Cardiac atrium fibroblast (primary cell): Measurements from ENCODE around the gene FUT7. TPM values are rescaled to one million over a fixed set of nuclear protein-coding genes. Genes with fewer than 3 reads are reported as not detected.

Experiments
- total RNA-seq: library from RNA; depleted of rRNA; stranded (reverse); fragments of >200 nt; gene quantifications from 2 replicates; pipeline ENCODE4 v1.2.3, GENCODE V29; 2015

Gene FUT7, protein sequence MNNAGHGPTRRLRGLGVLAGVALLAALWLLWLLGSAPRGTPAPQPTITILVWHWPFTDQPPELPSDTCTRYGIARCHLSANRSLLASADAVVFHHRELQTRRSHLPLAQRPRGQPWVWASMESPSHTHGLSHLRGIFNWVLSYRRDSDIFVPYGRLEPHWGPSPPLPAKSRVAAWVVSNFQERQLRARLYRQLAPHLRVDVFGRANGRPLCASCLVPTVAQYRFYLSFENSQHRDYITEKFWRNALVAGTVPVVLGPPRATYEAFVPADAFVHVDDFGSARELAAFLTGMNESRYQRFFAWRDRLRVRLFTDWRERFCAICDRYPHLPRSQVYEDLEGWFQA
- total RNA-seq: not detected in 2 replicates

DNA sequence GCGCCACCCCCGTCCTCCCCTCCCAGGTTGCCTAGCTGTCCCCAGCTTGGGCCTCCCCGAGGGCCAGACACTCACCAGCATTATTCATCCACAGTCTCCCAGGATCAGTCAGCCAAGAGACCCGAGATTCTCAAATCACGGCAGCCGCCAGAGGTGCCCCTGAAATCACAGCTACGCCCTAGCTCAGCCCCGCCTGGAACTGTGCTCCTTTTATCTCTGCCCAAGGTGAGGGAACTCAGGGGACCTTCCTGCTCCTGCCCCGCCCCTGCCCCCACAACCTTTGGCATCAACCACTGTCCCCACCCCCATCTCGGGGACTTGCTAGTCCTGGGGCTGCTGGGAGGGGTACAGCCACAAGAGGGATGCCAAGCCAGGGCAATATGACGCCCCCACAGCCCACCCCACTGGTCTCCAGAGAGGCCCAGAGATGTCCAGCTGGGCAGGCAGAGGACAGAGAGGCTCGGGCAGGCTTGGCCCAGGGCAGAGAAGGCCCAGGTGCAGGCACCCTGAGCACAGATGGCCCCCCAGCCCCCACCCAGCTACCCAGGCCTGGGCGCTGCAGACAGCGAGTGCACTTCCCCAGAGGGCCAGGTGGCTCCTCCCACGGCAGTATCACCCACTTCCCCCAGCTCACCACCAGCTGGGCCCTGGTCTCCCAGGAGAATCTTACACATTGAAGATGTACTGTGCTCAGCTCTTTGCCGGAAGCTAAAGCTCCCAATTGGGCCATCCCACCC lies at the start of gene FUT7:
Gene FUT7, minus strand, starts transcription at position 185 of the 737 bp plus-strand sequence. Its CDS starts 97 bp downstream, at position 88.

DNA sequence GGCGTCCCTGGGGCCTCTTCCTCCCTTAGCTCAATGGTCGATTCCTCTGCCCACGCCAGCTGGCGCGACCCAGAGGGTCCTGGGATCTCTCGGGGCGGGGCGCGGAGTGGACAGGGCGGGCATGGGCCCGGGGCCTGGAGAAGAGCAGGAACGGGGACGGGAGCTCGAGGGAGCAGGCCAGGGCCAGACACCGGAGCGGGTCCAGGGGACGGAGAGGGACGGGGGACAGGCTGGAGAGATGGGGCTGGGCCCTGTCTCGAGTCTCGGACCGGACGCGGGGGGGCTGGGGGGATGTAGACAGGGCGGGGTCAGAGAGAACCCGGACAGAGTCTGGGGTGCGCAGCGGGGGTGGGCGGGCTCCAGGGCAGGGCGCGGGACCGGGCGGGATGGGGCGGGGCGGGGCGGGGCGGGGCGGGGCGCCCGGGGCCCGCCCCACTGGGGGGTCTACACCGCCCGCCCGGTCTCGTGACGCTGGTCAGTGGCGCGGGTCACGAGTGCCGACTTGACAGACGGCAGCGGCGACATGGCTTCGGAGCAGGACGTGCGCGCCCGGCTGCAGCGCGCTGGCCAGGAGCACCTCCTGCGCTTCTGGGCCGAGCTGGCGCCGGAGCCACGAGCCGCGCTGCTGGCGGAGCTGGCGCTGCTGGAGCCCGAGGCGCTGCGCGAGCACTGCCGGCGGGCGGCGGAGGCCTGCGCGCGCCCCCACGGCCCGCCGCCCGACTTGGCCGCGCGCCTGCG lies 45.3 kb upstream of the FUT7 start, which contains the start of gene UAP1L1:
Gene UAP1L1, plus strand, starts transcription at position 508 of the 738 bp plus-strand sequence. Its CDS starts 16 bp downstream, at position 524.

DNA sequence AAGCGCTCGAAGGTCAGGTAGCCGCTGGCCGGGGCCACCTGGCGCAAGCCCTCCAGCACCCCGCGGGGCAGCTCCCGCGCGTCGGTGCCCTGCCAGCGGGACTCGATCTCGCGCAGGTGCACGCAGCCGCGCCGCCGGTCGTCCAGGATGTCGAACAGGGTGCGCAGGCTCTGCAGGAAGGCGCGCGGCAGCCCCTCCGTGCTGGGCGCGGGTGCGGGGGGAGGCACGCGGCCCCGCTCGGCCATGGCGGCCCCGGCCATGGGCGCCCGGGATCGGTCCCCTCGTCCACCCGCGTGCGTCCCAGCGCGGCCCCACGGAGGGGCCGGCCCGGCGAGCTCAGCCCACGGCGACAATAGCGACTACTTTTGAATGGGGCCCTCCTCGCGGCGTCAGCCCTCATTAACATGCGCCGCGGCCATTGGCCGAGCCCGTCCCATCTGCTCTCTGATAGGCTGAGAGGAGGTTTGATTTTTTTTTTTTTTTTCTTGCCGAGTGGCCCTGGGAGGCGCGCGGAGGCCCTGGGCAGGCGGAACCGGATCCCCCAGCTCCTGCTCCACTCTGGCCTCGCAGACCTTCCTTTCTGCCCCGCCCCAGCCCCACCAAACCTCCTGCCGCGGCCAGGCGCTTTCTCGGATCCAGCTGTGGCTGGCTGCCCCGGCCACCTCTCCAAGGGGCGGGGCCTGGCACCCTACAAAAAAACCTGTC lies 38.5 kb upstream of the FUT7 start, which contains the start of gene SAPCD2:
Gene SAPCD2, minus strand, starts transcription at position 357 of the 705 bp plus-strand sequence. Its CDS starts 97 bp downstream, at position 260.

DNA sequence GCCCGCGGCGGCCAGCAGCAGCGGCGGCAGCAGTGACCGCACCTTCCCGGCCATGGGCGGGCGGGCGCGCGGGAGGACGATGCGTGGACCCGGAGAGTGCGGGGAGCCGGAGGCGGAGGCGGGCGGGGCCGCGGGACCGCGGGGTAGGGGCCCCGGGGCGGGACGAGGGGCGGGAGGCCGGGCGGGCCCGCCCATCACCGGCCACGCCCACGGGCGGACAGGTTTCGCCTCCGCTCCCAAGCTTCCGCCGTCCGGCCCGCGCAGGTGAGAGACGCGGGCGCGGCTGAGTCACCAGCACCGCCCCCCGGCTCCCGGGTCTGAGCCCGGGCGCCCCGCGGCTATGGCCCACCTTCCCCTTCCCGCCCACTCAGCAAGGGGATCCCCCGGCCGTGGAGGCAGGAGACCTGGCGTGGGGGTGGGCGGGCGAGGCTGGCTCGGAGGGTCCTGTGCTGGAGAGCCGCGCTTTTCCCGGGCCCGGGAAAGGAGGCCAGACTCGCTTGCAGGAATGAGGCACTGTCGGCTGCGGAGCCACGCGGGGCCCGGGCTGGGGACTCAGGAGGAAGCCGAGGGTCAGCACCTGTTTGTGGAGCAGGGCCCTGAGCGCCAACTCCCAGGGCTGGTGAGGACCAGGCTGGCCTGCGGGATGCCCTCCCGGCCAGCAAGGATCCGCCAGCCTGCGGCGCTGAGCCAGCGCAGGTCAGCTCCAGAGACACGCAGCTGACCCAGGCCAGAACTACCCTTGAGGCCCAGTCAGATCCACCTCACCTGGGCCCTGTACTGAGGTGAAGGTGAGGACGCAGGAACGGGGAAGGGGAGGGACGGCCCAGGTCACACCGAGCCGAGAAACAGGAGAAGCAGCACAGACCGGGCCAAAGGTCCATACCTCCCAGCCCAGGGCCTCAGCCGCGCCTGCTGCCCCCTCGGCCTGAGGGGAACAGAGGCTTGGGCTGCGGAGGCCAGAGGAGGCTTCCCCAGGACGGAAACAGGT lies 22.4 kb upstream of the FUT7 start, which contains the start of gene ENTPD2:
Gene ENTPD2, minus strand, starts transcription at position 118 of the 988 bp plus-strand sequence. Its CDS starts 64 bp downstream, at position 54.

DNA sequence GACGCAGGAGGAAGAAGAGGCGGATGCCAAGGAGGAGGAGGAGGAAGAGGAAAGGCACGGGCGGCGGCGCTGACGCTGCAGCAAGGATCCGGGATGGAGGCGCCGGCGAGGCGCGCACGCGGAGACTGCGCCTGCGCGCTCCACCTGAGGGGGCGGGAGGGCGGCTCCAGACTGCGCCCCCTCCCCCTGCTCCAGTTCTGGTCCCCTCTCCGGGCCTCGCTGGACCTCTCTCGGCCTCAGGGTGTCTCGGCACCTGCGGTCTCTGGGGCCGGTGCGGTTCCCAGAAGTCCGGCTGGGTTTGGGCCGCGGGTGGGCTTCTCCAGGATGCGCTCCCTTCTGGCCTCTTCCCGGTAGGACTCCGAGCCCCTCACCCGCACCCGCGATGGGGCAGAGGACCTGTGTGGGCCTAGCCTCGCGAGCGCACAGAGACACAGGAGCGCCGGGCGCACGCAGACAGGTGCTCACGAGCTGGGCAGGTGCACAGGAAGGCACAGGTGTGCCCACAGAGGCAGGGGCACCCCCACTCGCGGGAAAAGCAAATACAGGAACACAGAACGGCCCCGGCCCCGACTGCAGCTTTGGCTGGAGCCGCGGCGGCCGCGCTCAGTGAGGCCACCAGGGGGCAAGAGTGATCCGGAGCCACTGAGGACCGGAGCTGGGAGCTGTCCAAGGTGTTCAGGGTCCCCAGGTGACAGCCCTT lies 14.3 kb upstream of the FUT7 start, which contains the start of gene NPDC1:
Gene NPDC1, minus strand, starts transcription at position 90 of the 700 bp plus-strand sequence. CDS start 188 bp downstream, outside the sequence.

DNA sequence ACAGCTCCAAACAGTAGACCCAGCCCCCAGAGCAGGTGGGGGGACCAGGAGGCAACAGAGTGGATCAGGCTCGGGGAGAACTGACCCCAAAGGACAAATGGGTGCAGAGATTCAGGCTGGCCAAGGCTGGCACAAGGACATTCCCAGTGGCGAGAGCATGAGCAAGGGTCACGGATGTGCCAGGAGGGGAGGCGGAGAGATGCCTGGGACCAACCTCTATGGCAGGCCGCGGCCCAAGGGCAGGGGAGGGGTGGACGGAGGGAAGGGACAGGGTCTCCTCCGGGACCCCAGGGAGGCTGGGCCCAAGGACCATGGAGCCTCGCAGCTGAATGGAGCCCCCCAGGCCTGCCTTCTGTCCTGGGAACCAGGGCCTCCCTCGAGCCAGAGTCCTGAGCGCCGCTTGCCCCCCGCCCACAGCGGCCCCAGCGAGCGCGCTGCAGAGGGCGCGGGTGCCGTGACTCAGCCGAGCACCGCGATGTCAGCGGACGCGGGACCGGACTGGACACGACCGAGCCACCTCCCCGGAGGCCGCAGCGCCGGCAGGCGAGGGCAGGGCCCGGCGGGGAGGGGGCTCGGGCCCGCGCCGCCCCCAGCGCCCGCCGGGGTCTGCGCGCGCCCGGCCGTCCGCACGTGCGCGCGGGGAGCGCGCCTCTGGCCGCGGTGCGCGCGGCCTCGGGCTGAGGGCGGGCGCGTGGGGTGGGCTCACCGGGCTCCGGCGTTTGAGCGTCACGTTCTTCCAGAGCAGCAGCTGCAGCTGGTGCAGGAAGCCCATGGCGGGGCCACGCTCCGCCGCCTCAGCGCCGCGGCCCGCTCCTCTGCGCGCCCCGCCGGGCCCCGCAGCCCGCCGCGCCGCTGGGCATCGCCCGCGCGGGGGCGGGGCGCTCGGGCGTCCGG lies 4.3 kb downstream of the FUT7 start, which contains the start of gene ABCA2:
Gene ABCA2, minus strand, starts transcription at position 869 of the 894 bp plus-strand sequence. Its CDS starts 97 bp downstream, at position 772.

DNA sequence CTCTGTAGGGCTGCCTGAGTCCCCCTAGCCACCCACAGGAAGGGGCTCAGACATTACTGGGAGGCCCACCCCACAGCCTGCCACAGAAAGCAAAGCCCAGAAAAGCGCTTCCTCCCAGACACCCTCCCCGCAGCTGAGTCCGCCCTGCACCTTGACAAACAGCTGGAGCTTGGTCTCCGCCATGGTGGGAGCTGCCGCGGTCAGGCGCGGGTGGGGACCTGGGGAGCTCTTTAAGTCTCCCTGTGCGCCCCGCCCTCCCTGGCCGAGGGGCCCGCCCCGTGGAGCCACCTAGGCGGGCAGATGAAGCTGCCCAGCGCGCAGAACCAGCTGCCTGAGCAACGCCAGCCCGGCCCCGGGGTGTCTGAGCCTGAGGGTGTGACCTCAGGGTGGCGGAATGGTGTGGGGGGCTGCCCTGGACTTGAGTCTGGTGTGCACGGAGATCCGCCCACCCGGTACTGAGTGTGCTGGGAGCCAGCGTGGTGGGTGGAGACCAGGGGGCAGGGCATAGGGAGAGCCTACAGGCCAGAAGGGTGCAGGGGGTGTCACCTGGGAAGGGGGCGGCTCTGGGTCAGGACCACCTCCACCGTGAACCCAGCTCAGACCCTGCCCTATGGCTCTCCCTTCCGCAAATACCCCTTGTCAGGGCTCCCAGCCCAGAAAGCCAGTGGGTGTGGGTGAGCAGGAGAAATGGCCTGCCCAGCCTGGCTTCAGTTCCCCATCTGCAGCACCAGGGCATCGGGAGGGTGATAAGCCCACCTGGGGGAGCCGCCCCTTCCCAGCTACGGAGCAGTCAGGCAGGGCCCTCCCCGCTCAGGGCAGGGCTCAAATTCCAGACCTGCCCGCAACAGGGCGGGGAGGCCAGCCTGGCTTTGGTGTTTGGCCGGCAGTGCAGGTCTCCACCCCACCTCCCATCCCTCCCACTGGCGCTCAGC lies 35.3 kb downstream of the FUT7 start, which contains the start of gene CLIC3:
Gene CLIC3, minus strand, starts transcription at position 208 of the 932 bp plus-strand sequence. Its CDS starts 25 bp downstream, at position 183.

DNA sequence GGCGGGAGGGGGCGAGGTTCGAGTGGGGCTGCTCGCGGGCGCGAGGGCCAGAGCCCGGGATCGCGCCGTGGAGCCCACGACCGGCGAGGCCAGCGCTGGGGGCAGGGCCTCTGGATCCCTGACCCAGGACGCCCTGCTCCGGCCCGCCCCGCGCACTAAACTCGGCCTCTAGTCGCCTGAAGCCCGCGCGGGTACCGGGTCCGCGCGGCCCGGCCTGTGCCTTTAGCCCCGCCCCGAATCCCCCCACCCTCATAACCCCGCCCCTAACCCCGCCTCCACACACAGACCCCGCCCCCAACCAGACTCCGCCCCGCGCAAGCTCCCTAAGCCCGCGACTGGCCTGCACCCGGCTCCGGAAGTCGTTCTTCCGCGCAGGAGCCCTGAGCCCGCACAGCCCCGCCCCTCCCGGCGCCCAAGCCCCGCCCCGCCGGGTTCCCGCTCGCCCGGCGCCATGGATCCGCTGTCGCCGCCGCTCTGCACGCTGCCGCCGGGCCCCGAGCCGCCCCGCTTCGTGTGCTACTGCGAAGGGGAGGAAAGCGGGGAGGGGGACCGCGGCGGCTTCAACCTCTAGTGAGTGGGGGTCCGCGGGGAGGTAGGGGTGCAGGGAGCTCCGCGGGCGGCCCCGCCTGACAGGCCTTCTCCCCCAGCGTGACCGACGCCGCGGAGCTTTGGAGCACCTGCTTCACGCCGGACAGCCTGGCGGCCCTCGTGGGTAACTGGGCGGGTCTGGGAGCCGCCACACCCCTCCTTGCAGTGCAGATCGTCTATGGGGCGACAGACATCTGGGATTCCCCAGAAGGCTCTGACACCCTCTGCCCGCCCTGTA lies 39.7 kb downstream of the FUT7 start, which contains the start of gene PAXX:
Gene PAXX, plus strand, starts transcription at position 430 of the 826 bp plus-strand sequence. Its CDS starts 22 bp downstream, at position 452.

DNA sequence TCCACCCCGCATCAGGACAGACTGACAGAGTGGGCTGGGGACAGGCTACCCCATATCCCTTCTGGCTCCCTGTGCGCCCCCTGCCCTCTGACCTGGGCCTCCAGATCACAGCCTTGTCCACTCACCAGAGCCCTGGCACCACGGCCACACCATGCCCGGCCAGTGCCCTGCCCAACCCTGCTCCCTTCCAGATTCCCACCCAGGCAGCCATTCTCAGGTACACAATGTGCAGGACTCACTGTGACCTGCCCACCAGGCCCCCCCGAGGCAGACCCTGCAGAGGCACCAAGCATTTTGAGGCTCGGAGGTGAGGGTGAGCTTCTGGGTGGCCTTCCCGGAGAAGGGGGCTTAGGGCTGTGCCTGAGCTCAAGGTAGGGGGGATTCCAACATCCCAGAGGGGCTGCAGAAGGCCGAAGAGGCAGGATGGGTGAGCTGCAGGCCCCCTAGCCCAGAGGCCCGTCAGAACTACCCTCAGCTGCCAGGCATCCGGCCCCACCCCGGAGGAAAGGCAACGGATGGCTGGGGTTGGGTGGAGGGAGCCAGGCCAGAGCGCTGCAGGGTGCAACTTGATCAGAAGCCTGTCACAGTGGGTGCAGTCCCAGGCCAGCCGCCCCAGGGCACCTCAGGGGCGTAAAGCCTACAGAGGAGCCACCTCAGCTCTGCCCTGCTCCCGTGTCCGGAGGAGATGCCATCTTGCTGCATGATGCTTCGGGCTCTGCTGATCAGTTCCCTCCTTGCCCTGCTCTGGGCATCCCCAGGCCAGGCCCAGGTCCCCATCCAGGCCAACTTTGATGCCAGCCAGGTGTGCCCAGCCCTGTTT lies 49.4 kb downstream of the FUT7 start, which contains the start of gene LCNL1:
Gene LCNL1, plus strand, starts transcription at position 762 of the 820 bp plus-strand sequence. CDS start 594 bp downstream, outside the sequence.

Other genes starting within 250 kb of the FUT7 start
- 104 and 151 TPM in 2 replicates for gene TMEM141, start 240.7 kb downstream of the FUT7 start, total RNA-seq
- 0.18 and 1.6 TPM in 2 replicates for gene CCDC183, start 235.8 kb downstream of the FUT7 start, total RNA-seq
- gene RABL6, start 224.1 kb downstream of the FUT7 start, total RNA-seq: 68.2 and 77.4 TPM in 2 replicates
- gene AJM1, start 189.6 kb downstream of the FUT7 start, total RNA-seq: 1.5 and 2.7 TPM in 2 replicates
- 118 and 128 TPM in 2 replicates for gene PHPT1, start 182.7 kb downstream of the FUT7 start, total RNA-seq
- 3.2 and 3.6 TPM in 2 replicates for gene MAMDC4, start 179.7 kb downstream of the FUT7 start, total RNA-seq
- 376 and 413 TPM in 2 replicates for gene EDF1, start 165.8 kb downstream of the FUT7 start, total RNA-seq
- 3.4 and 6.6 TPM in 2 replicates for gene TRAF2, start 145.6 kb downstream of the FUT7 start, total RNA-seq
- 121 and 137 TPM in 2 replicates for gene FBXW5, start 87.3 kb downstream of the FUT7 start, total RNA-seq
- not detected in 2 replicates for gene C8G, start 86.8 kb downstream of the FUT7 start, total RNA-seq
- gene LCN12, start 79.8 kb downstream of the FUT7 start, total RNA-seq: not detected in 2 replicates
- gene PTGDS, start 54.6 kb downstream of the FUT7 start, total RNA-seq: 4.5 and 15.2 TPM in 2 replicates
- not detected in 2 replicates for gene LCNL1, start 49.1 kb downstream of the FUT7 start, total RNA-seq
- 17.7 and 29.2 TPM in 2 replicates for gene PAXX, start 39.7 kb downstream of the FUT7 start, total RNA-seq
- 4.7 and 16.8 TPM in 2 replicates for gene CLIC3, start 35.5 kb downstream of the FUT7 start, total RNA-seq
- 12.3 and 23.8 TPM in 2 replicates for gene ABCA2, start 3.9 kb downstream of the FUT7 start, total RNA-seq
- gene NPDC1, start 14.1 kb upstream of the FUT7 start, total RNA-seq: 51.2 and 71.8 TPM in 2 replicates
- gene ENTPD2, start 22.0 kb upstream of the FUT7 start, total RNA-seq: not detected in 2 replicates
- gene SAPCD2, start 38.5 kb upstream of the FUT7 start, total RNA-seq: 0.18 and 2.6 TPM in 2 replicates
- 8.5 and 10.7 TPM in 2 replicates for gene UAP1L1, start 45.4 kb upstream of the FUT7 start, total RNA-seq
- gene MAN1B1, start 54.9 kb upstream of the FUT7 start, total RNA-seq: 86.1 and 101 TPM in 2 replicates
- 136 and 138 TPM in 2 replicates for gene DPP7, start 82.6 kb upstream of the FUT7 start, total RNA-seq
- gene GRIN1, start 107.1 kb upstream of the FUT7 start, total RNA-seq: not detected in 2 replicates
- not detected in 2 replicates for gene LRRC26, start 138.0 kb upstream of the FUT7 start, total RNA-seq
- gene TMEM210, start 140.0 kb upstream of the FUT7 start, total RNA-seq: not detected in 2 replicates
- 13.5 and 20.3 TPM in 2 replicates for gene ANAPC2, start 156.5 kb upstream of the FUT7 start, total RNA-seq
- 52.2 and 74.0 TPM in 2 replicates for gene SSNA1, start 156.6 kb upstream of the FUT7 start, total RNA-seq
- gene TPRN, start 168.7 kb upstream of the FUT7 start, total RNA-seq: 5.8 and 7.2 TPM in 2 replicates
- gene TMEM203, start 173.6 kb upstream of the FUT7 start, total RNA-seq: 26.7 and 38.4 TPM in 2 replicates
- 8.3 and 9.4 TPM in 2 replicates for gene NDOR1, start 173.6 kb upstream of the FUT7 start, total RNA-seq
- 0.16 TPM in 1 of 2 replicates, not detected in the other for gene RNF208, start 190.2 kb upstream of the FUT7 start, total RNA-seq
- not detected in 2 replicates for gene CYSRT1, start 193.1 kb upstream of the FUT7 start, total RNA-seq
- gene RNF224, start 195.4 kb upstream of the FUT7 start, total RNA-seq: not detected in 2 replicates
- not detected in 2 replicates for gene SLC34A3, start 198.8 kb upstream of the FUT7 start, total RNA-seq
- 223 and 269 TPM in 2 replicates for gene TUBB4B, start 209.2 kb upstream of the FUT7 start, total RNA-seq
- gene STPG3, start 219.2 kb upstream of the FUT7 start, total RNA-seq: not detected in 2 replicates
- gene NELFB, start 223.2 kb upstream of the FUT7 start, total RNA-seq: 44.6 and 49.7 TPM in 2 replicates
- gene TOR4A, start 245.6 kb upstream of the FUT7 start, total RNA-seq: 13.0 and 15.6 TPM in 2 replicates